Hippocampal formation (tissue), 2 donors: ENCODE data around the gene PTPRK.

Experiments used
- DNase-seq, 2 donors: peaks; one replicate each; lab custom pipeline; 2025; lab: John Stamatoyannopoulos, UW

The PTPRK gene

GRCh38 chr6:128179876-128180438, 340.4 kb downstream of the PTPRK start:
- DNase-seq = no peak

- DNase-seq = no peak
Observed at GRCh38 chr6:128174724-128175123, 345.7 kb downstream of the PTPRK start.

- DNase-seq = no peak
Observed at GRCh38 chr6:128172752-128173682, 347.4 kb downstream of the PTPRK start.

GRCh38 chr6:128172081-128172480, 348.3 kb downstream of the PTPRK start:
- no peak for DNase-seq

- no peak for DNase-seq
Observed at GRCh38 chr6:128171182-128171581, 349.2 kb downstream of the PTPRK start.

- DNase-seq = no peak
Observed at GRCh38 chr6:128168244-128168643, 352.2 kb downstream of the PTPRK start.

- no peak for DNase-seq
Observed at GRCh38 chr6:128167552-128167951, 352.8 kb downstream of the PTPRK start.

GRCh38 chr6:128164254-128164653, 356.1 kb downstream of the PTPRK start:
- no peak for DNase-seq

GRCh38 chr6:128162423-128162822, 358.0 kb downstream of the PTPRK start:
- no peak for DNase-seq

- no peak for DNase-seq
Observed at GRCh38 chr6:128161839-128162238, 358.6 kb downstream of the PTPRK start.

- DNase-seq = no peak
Observed at GRCh38 chr6:128161263-128161662, 359.1 kb downstream of the PTPRK start.

- DNase-seq = no peak
Observed at GRCh38 chr6:128158496-128158895, 361.9 kb downstream of the PTPRK start.

GRCh38 chr6:128156321-128157111, 363.9 kb downstream of the PTPRK start:
- no peak for DNase-seq

- DNase-seq = no peak
Observed at GRCh38 chr6:128155826-128156225, 364.6 kb downstream of the PTPRK start.

GRCh38 chr6:128152551-128152950, 367.8 kb downstream of the PTPRK start:
- DNase-seq = no peak

GRCh38 chr6:128150376-128150775, 370.0 kb downstream of the PTPRK start:
- DNase-seq = no peak

GRCh38 chr6:128149796-128150195, 370.6 kb downstream of the PTPRK start:
- no peak for DNase-seq

GRCh38 chr6:128144320-128144719, 376.1 kb downstream of the PTPRK start:
- no peak for DNase-seq

- DNase-seq = no peak
Observed at GRCh38 chr6:128141932-128142331, 378.5 kb downstream of the PTPRK start.

GRCh38 chr6:128139519-128139918, 380.9 kb downstream of the PTPRK start:
- no peak for DNase-seq

GRCh38 chr6:128138694-128139093, 381.7 kb downstream of the PTPRK start:
- no peak for DNase-seq

- DNase-seq = no peak
Observed at GRCh38 chr6:128135325-128135724, 385.1 kb downstream of the PTPRK start.

GRCh38 chr6:128131566-128131965, 388.8 kb downstream of the PTPRK start:
- DNase-seq = no peak
